Measurements from ENCODE around the gene THADA.

The THADA gene

DNA sequence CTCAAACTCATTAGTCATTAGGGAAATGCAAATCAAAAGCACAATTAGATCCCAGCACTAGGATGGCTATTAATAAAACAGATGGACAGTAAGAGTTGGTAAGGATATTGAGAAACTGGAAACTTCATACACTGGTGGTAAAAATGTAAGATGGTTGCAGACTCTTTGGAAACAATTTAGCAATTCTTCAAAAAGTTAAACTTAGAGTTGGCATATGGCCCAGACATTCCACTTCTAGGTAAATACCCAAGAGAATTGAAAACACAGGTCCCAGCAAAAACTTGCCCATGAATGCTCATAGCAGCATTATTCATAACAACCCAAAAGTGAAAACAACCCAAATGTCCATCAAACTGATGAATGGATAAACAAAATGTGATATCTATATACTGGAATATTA is 284.6 kb downstream of the THADA start:
- no peak overlapping the region for H3K27ac ChIP-seq (ENCODE audit: extremely low read depth, low read depth, low read length)
- no peaks in the 10 kb centered on the region for H3K36me3 ChIP-seq (ENCODE audit: control insufficient read depth in 2 of 2, insufficient read depth in 1 of 2, low read length in 2 of 2)
- H3K9me3 ChIP-seq (ENCODE audit: control insufficient read depth, insufficient read depth, low read depth, low read length) = no peaks in the 10 kb centered on the region
- ChIA-PET POLR2A (interaction anchor here (0.6 kb wide), 1 partner anchor 569 kb away, joined by 3 read pairs; no protein-coding TSS in a partner anchor), CTCF (no interaction called here)
- peaks cover 15% of the 10 kb centered on the region for H3K4me1 ChIP-seq (ENCODE audit: control insufficient read depth, insufficient read depth, low read length)
- no peak overlapping the region for H3K4me3 ChIP-seq (ENCODE audit: low read depth, low read length)
- TF ChIP-seq PRDM2 (tag by site-specific recombination; IDR thresholded peaks at IDR 0.05; ENCODE audit: borderline replicate concordance) (no peak), ZNF76 (tag by site-specific recombination; IDR thresholded peaks at IDR 0.05; ENCODE audit: borderline replicate concordance, low read depth) (no peak), ZNF626 (tag by site-specific recombination; IDR thresholded peaks at IDR 0.05) (no peak), ZNF146 (tag by site-specific recombination; IDR thresholded peaks at IDR 0.05) (no peak), ZNF157 (tag by site-specific recombination; IDR thresholded peaks at IDR 0.05) (no peak), ZNF777 (tag by site-specific recombination; IDR thresholded peaks at IDR 0.05; ENCODE audit: borderline replicate concordance) (no peak)

GRCh38 chr2:43309935-43310334 is 285.9 kb downstream of the THADA start:
- H3K4me3 ChIP-seq (ENCODE audit: low read depth, low read length) = no peak overlapping the region
- H3K4me1 ChIP-seq (ENCODE audit: control insufficient read depth, insufficient read depth, low read length) = peaks cover 19% of the 10 kb centered on the region
- H3K36me3 ChIP-seq (ENCODE audit: control insufficient read depth in 2 of 2, insufficient read depth in 1 of 2, low read length in 2 of 2) = no peaks in the 10 kb centered on the region
- ChIA-PET CTCF (no interaction called here), POLR2A (no interaction called here)
- H3K9me3 ChIP-seq (ENCODE audit: control insufficient read depth, insufficient read depth, low read depth, low read length) = no peaks in the 10 kb centered on the region
- H3K27ac ChIP-seq (ENCODE audit: extremely low read depth, low read depth, low read length) = no peak overlapping the region
- TF ChIP-seq ZNF302 (tag by site-specific recombination; IDR thresholded peaks at IDR 0.05; ENCODE audit: low read depth) (no peak), ZNF280D (tag by site-specific recombination; IDR thresholded peaks at IDR 0.05) (no peak), ZNF658 (tag by site-specific recombination; IDR thresholded peaks at IDR 0.05) (no peak), YY1 (tag by site-specific recombination; IDR thresholded peaks at IDR 0.05) (no peak), ZNF626 (tag by site-specific recombination; IDR thresholded peaks at IDR 0.05) (no peak)
- TF ChIP-seq, protein P1, sequence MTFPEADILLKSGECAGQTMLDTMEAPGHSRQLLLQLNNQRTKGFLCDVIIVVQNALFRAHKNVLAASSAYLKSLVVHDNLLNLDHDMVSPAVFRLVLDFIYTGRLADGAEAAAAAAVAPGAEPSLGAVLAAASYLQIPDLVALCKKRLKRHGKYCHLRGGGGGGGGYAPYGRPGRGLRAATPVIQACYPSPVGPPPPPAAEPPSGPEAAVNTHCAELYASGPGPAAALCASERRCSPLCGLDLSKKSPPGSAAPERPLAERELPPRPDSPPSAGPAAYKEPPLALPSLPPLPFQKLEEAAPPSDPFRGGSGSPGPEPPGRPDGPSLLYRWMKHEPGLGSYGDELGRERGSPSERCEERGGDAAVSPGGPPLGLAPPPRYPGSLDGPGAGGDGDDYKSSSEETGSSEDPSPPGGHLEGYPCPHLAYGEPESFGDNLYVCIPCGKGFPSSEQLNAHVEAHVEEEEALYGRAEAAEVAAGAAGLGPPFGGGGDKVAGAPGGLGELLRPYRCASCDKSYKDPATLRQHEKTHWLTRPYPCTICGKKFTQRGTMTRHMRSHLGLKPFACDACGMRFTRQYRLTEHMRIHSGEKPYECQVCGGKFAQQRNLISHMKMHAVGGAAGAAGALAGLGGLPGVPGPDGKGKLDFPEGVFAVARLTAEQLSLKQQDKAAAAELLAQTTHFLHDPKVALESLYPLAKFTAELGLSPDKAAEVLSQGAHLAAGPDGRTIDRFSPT (tag by site-specific recombination; IDR thresholded peaks at IDR 0.05) = no peak

Data from HEK293 (cell line).